Iris pigment epithelial cell (primary cell): ENCODE data around the gene BEAN1.

Source experiments
- DNase-seq: peaks from one replicate; pipeline ENCODE4 v3.0.0-alpha.2; 2011; ENCODE audit warnings: low read depth

The BEAN1 gene

DNA sequence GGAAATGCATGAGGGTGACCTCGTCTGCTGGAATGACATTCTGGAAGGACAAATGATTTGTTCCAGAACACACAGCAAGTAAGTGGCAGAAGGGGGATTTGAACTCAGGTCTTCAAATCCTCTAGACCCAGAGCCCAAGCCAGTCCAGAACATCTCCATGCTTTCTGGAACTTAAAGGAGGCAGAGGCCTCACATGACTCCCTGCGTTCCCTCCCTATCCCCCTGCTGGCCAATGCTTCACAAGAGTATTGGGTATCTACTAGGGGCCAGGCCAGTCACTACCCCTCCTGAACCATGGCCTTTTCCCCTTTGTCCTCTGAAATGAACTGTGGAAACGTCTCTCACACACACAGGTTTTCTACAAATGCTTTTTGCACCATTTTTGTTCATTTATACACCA is 7.6 kb upstream of the BEAN1 start:
- DNase-seq: no peak

DNA sequence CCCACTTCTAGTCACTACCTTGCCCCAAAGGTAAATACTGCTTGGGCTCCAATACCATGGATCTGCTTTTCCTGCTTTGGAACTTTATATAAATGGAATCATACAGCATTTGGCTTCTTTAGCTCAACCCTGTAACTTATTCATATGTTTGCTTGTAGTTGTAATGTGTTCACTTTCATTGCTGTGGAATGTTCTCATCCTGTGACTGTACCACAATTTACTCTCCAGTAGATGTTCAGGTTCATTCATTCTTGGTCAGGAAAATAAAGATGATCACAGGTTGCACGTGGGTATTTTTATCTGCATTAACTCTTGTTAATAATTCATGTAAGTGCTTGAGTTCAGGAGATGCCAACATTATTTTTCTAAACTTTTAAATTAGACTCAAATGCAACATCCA is 6.7 kb upstream of the BEAN1 start:
- peak; percentile 34 for DNase-seq

DNA sequence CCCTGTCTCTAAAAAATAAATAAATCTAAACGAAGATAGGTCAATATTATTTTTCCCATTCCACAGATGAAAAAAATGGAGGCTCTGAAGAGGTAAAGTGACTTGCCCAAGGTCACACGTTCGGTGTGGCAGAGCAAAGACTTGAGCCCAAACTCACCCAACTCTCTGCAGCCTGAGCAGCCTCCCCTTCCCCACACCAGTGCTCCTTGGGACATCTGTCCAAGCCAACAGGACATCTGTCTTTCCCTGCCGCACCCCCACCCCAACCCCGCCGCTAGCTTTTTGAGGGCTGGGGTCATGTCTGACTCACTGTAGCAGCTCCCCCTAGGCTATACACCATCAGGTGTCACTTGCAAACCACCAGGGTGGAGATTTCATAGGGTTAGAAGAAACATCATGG is 5.2 kb upstream of the BEAN1 start:
- DNase-seq: no peak

DNA sequence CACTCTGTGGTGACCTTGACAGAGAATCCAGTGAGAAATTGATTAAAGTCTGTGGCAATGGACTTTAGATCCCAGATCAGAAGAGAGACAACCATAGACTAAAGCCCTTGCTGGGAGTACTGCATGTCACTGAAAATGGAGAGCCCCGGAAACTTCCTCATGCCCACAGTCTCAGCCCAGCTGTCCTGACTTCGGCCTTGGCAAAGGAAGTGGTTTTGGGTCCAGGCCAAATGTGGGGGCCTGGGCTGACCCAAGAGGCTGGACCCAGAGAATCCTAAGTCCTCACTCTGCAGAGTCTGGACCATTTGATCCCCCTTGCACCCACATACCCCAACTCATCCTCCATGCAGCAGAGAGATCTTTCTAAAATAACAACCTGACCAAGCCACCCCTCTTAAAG is 4.7 kb upstream of the BEAN1 start:
- DNase-seq: no peak

DNA sequence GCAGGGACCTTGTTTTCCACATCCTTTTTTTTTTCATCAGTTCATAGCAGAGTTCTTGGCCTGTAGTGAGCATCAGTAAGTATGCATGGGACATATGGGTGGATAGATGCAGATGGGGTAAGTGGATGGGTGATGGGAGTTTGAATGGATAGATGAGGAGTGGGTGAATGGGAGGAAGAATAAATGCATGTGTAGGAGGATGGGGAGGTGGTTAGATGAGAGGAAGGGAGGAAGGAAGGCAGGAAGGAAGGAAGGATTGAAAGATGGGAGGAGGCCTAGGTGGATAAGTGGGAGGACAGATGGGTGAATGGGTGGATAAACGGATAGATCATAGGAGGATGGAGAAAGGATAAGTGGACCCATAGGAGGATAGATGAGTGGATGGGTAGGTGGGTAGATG is 3.9 kb upstream of the BEAN1 start:
- DNase-seq: no peak

DNA sequence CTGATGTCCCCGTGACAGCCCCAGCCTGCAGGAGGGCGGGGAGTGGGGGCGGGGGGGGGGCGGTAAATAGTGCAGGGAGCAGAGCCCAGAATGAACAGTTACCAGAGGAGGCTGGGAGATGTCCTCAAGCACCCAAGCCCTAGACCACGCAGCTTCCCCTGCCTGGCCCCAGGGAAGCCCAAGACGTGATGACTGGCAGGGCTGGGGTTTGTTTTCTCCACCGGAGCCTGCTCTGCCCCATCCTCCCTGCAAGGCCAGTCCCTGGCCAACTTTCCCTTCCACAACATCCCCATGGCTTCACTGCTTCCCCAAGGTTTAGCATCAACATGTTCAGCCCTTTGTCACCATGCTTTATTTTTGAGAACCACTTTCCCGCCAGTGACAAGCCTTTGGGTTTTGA is 1.4 kb upstream of the BEAN1 start:
- DNase-seq: no peak

DNA sequence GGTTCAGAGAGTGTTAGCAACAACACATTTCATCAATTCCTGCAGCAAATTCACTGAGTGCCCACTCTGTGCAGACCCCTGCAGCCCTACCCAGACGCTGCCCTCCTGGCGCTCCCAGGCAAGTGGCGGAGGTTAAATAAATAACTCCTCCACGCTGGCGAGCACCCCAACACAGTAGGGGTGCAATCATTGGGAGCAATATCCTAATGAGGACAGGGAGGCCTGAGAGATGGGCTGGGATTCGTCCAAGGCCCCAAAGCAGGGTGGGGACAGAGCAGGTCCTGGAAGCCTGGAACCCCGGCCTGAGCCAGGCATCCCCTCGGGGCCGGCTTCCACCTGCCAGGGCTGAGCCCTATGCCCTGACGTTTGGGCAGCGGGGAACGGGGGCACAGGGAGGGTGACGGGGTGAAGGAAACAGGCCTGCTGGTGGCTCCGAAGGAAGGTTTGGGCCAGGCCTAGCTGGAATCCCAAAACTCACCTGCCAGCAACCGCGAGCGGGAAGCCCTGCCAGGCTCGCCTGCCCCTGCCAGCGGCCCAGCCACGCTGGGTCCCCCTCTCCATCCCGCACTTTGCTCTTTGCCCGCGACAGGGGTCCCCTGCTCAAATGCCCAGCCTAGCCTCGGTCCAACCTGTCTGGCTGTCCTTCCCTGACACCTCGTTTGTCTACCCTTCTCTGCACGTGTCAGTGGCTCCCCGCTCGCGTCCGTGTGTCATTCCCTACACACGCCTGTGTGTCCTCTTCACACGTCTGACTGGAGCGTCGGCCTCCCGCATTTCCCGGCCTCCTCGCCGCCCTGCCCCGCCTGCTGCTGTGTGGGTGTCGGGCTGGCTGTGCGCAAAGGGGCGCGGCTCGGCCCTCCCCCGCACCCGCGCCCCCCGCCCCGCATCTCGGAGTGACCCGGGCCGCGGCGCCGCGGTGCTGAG is 721 bp upstream of the BEAN1 start:
- no peak for DNase-seq

DNA sequence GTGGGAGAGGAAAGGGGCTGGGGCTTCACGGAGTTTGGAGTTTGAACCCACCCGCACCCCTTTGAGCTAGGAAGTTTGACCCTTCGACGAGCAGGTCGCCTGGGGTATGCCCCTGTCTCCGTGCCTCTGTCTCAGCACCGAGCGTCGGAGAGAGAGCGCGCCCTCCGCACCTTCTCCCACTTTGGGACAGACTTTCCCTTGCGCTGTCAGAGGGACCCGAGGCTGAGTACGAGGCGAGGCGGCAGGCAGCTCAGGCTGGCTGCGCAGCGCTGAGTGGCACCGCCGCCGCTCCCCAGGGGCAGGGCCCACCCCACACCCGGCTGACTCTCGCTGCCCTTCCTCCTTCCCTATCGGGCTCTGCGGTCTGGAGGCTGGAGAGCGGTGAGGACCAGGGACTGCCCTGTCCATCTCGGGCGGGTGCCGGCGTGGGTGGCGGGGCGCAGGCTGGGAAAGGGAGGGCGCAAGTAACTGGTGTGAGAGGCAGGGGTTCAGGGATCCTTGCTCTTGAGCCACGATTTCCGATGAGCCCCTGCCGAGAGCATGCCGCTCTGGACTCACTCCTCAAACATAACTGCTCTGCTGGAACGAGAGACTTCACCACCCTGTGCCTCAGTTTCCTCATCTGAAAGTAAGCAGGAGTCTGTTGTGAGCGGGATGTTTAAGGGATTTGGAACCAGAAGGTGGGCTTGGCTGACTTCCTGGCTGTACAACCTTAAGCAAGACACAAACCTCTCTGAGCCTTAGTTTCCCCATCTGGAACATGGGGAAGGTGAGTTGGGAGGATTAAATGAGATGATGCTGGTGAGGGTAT is 981 bp downstream of the BEAN1 start:
- no peak for DNase-seq

DNA sequence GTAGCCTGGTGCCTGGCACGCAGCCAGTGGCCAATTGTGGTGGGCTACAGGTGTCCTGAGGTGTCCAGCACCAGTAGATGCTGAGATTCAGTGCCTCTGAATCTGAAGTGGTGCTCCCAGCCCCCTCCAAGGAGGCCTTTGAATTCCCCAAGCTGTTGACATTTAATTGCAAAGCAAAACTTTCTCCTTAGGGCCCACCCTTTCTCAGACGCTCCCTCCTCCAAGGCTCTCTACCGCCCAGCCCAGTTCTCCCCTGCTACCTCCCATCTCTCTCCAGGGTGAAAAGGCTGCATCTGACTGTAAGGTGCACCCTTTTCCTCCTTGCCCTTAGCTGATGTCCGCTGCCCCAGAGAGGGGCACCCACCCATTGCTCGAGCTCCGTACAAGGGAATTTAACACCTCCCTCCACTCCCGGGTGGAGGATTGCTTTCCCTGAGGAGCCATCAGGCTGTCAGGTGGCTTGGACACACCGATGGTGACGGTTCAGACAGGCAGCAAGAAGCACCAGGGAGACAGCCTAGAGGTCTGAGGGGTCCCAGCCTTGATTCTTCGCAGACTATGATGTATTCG is 1.7 kb downstream of the BEAN1 start:
- no peak for DNase-seq

DNA sequence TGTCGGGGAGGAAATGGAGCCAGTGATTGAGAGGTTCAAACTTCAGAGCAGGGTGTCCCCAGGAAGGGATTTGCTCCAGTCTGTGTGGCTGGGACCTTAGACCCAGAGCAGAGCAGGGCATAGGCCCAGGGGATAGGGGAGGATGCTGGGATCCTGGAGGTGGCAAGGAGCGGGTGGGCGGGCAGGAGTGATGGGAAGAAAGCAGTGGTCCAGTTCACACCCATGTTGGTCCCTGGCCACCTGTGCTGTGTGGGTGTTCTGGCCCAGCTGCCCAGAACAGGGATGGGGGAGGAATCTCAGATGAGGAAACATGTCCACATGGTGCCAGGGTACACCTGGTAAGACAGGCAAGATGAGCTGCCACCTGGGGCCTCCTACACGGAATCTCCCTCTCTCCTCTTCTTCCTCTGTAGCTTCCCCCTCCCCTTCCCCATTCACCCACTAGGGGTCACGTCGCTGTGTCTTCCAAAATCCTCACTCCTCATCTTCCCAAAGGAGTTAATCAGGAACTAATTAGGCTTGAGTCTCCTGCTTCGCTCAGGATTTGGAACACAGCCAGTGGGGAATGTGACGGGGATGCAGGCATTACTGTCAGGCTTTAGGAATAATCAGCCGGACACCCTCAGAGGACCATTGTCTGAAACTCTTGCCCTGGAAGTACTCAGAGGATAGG is 2.3 kb downstream of the BEAN1 start:
- DNase-seq: no peak

DNA sequence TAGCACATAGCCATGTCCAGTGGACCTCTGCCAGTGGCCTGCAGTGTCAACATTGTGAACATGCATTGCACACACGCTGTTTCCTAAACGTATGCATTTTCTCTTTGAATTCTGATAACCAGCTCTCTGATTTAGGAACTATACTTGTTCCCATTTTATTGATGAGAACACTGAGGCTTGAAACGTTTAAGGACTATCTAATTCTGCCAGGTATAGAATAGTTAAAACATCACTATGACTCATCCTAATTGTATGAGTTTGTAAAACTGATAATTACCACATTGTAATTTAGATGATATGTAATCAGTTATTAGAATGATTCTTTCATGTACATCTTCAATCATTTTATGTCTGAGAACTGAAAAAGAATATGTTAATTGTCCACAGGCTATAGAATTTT is 3.1 kb downstream of the BEAN1 start:
- DNase-seq: no peak

DNA sequence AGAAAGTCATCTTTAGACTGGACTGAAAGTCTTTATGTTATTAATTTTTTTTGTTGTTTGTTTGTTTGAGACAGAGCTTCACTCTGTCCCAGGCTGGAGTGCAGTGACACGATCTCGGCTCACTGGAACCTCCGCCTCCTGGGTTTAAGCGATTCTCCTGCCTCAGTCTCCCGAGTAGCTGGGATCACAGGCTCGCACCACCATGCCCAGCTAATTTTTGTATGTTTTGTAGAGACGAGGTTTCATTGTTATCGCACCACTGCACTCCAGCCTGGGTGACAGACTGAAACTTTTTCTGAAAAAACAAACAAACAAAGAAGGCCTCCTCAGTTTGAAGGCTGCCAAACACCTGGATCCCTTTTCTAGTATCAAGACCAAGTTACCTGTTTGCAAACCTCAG is 4.7 kb downstream of the BEAN1 start:
- DNase-seq: no peak

DNA sequence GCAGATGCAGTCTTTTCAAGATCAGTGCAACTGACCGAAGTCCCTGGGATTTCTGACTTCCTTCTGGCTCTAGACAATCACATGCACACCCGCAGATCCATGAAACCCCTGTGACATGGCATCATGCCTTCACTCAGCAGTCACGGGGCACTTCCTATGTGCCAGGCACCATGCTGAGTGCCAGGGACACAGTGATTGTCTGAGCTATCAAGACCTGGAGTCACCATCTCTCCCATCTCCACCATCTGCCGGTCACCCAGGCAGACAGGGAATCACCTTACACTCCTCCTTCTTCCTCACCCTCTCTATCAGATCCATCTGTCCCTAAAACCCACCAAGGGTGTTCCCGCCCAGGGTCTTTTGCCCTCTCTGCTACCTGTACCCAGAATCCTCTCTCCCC is 5.3 kb downstream of the BEAN1 start:
- no peak for DNase-seq

DNA sequence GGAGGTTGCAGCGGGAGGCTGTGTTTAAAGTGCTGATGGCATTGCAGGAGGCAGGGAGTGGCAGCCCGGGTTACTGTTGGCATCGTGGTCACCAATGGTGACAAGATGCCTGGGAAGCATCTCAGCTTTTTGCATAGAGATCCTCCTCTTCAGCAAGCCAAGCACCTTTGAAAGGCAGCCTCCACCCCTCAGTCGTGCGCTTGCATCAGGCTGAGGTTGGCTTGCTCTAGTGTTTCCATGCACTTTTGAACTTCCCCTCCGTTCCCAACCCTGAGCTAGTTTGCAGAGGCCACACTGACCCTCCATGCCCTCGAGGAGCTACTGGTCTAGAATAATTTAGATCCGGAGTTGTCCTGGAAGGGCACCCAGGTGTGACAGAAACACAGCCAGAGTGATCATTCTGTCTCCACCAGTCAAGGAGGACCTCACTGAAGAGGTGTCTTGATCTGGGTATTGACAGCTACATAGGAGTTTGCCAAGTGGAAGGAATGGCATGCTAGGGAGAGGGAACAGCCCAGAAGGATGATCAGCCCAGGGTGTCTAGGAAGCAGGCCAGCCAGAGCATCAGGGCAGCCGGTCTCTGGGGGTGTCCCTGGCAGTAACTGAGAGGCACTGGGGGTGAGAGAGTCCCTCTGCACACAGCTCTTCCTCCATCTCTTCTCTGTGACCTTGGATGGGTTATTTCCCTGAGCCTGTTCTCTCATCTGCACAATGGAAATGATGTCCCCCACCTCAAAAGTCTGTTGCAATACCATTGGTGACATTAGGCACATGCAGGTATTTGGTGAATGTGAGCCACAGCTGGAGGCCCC is 7.7 kb downstream of the BEAN1 start:
- DNase-seq: no peak

DNA sequence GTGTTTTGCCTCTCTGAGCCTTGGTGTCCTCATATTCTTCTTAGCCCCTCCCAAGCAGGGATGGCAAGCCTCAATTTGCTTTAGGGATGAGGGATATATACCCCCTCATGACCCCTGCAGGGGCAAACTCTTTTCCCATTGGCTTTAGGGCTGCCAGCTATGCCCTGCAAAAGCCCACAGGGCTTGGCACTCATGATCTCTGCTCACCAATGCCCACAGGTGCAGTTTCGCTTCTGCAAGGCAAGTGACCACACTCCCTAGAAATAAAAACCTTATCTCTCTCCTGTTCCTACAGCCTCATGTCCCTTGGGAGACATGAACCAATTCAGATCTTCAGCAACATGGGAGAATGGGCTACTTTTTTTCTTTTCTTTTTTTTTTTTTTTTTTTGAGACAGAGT is 8.8 kb downstream of the BEAN1 start:
- DNase-seq: no peak

DNA sequence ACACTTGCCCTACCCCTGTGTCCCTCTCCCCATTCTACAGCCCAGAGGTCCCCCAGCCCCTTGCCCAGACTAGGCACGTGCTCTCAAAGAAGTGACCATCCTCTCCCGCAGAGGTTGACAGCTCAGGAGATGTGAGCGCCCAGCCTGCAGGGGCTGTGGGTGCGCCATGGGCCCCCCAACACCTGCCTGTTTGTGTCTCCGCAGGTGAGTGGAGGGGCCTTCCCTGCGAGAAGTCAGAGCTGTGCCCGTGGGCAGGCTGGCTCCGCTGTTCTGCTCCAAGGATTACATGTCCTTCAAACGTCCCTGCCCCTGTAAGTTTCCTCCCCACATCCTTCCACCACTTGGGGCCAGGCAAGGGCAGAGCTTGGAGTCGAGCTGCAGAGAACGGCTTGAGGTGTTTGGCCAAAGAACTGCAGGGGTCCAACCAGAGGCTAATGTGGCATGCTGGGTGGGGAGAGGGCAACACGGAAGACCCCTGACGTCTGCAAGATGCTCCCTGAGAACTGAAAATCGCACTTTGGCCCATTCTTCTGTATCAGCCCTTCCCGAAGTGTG is 10.4 kb downstream of the BEAN1 start:
- DNase-seq: no peak

DNA sequence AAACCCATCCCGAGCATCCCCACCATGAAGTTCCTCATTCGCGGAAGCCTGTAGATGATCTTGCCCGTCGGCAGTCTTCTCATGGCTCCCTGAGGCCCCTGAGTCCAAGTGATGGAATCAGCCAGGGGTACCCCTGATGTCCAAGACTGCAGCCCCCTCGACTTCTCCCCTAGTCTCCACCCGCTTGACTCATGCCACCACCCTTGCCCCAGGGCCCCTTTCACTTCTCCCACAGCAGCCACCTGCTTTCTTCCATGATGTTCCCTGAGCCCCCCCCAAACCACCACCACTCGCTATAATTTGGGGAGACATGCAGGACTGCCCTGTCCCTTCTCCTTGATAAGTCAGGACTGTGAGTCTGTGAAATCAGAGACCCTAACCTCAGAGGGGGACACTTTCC is 11.4 kb downstream of the BEAN1 start:
- no peak for DNase-seq

DNA sequence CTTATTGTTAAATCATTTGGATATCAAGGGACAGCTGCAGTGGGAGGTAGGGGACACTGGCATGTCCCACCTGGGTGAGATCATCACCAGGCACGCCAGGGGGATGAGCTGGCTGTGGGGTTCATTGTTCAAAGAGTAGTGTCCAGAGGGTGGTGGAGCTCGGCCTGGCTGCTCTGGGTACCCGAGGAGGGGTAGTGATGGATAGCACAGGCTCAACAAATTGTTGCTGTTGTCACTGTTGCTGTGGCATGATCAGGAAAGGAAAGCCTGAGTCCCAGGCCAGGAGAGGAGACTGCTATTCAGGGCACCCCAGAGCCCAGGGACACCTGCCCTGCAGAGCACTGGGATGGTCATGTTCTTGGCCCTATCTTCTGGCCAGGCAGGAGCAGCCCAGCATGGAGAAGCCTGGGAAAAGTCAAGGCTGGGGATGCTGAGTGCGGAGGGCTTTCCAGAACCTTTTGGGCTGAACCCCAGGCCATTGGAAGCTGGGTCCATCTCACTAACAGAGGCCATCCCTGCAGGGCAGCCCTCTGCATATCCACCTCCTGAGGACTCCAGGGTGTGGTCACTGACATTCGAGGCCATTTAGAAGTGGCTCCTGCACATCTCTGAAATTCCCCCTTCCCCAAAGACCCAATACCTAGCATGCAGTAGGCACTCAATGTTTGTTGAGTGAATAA is 12.1 kb downstream of the BEAN1 start:
- no peak for DNase-seq

DNA sequence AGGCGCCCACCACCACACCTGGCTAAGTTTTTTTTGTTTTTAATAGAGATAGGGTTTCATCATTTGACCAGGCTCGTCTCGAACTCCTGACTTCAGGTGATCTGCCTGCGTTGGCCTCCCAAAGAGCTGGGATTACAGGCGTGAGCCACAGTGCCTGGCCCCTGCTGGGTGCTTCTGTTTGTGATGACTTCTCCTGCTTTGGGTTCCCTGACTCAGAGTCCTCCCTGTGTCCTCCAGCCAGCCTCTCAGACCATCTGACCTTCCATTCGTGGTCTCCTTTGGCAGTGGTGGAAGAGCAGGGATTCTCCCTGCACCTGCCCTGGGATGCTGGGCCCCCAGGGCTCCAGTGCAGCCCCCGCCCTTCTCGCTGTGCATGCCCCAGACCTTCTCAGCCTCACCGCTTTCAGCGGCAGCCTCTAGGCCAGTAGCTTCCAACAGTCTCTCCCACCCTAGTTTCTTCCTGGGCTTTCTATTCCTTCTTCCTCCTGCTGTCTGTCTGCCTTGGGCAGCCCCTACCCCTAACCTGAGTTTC is 13.2 kb downstream of the BEAN1 start:
- no peak for DNase-seq

DNA sequence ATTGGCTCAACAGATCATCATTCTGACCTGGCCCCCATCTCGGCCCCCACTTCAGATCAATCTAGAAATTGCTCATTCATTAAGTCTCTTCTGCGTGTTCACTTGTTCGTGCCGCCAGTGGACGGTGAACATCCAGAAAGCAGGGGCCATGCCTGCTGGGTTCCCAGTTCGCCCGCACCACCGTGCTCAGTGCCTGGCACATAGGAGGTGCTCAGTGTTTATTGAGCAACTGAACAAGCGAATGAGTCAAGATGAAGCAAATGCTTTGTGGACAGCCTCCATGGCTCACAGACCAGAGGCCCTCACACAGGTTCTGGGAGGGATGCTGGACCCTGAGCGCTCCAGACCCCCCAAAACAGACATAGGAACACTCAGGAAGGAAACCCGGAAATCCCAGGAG is 13.9 kb downstream of the BEAN1 start:
- no peak for DNase-seq
